ENCODE measurements around the gene ITGA11. TPM values are rescaled to one million over a fixed set of nuclear protein-coding genes. Genes with fewer than 3 reads are reported as not detected.

ITGA11 gene
- polyA plus RNA-seq, 1 of the 3 experiments (the other 2 are of a cell fraction), result 0.49 TPM

GRCh38 chr15:68374168-68374745 is 57.7 kb downstream of the ITGA11 start:
- H3K9me2 ChIP-seq, result no peaks in the 10 kb centered on the region
- no peaks in the 10 kb centered on the region for H3F3A ChIP-seq (replicated peaks; ENCODE audit: insufficient read depth)
- ChIA-PET POLR2A (interaction anchor here (0.5 kb wide), 1 partner anchor 242 kb away, joined by 4 read pairs; no protein-coding TSS in a partner anchor), CTCF (interaction anchor here (1.2 to 1.9 kb wide), 2 partner anchors 10 to 68 kb away, joined by 4 to 10 read pairs; no protein-coding TSS in a partner anchor)
- no peak overlapping the region for H3K4me3 ChIP-seq (ENCODE audit: low read depth in 2 of 2, low read length in 1 of 2)
- H4K20me1 ChIP-seq (ENCODE audit: insufficient read depth), result no peaks in the 10 kb centered on the region
- 64% methylated on average over 2 of the region's 2 CpGs for WGBS (ENCODE audit: low lambda C conversion rate)
- H3K27ac ChIP-seq (ENCODE audit: low read depth in 2 of 2, low read length in 1 of 2), result no peak overlapping the region
- H3K79me2 ChIP-seq (ENCODE audit: insufficient read depth), result no peaks in the 10 kb centered on the region
- TF ChIP-seq ZBTB33 (IDR thresholded peaks at IDR 0.05; ENCODE audit: borderline replicate concordance, low read depth) (no peak), RFX5 (IDR thresholded peaks at IDR 0.05; ENCODE audit: low read length) (no peak), SIN3A (IDR thresholded peaks at IDR 0.05; ENCODE audit: borderline replicate concordance, low read depth, low read length) (no peak), FOSL2 (IDR thresholded peaks at IDR 0.05; ENCODE audit: borderline replicate concordance, low read depth) (no peak), FOXM1 (IDR thresholded peaks at IDR 0.05; ENCODE audit: low read depth) (no peak), YY1 (IDR thresholded peaks at IDR 0.05; ENCODE audit: low read depth) (no peak), EP300 (IDR thresholded peaks at IDR 0.05; ENCODE audit: borderline replicate concordance in 1 of 2, low read depth in 1 of 2, low read length in 1 of 2) (no peak), JUND (IDR thresholded peaks at IDR 0.05) (no peak), GABPA (IDR thresholded peaks at IDR 0.05; ENCODE audit: low read depth) (no peak), SMC3 (IDR thresholded peaks at IDR 0.05; ENCODE audit: low read depth, low read length) (no peak), RXRA (IDR thresholded peaks at IDR 0.05; ENCODE audit: borderline replicate concordance, low read depth) (no peak), CHD2 (IDR thresholded peaks at IDR 0.05; ENCODE audit: low read length, partially characterized antibody) (no peak), POLR2AphosphoS5 (IDR thresholded peaks at IDR 0.05; ENCODE audit: low read depth, low read length) (no peak), GATA2 (CRISPR knock-in tag; IDR thresholded peaks at IDR 0.05) (no peak), IRF3 (IDR thresholded peaks at IDR 0.05; ENCODE audit: low read depth, low read length) (no peak)
- TF ChIP-seq, protein P1, sequence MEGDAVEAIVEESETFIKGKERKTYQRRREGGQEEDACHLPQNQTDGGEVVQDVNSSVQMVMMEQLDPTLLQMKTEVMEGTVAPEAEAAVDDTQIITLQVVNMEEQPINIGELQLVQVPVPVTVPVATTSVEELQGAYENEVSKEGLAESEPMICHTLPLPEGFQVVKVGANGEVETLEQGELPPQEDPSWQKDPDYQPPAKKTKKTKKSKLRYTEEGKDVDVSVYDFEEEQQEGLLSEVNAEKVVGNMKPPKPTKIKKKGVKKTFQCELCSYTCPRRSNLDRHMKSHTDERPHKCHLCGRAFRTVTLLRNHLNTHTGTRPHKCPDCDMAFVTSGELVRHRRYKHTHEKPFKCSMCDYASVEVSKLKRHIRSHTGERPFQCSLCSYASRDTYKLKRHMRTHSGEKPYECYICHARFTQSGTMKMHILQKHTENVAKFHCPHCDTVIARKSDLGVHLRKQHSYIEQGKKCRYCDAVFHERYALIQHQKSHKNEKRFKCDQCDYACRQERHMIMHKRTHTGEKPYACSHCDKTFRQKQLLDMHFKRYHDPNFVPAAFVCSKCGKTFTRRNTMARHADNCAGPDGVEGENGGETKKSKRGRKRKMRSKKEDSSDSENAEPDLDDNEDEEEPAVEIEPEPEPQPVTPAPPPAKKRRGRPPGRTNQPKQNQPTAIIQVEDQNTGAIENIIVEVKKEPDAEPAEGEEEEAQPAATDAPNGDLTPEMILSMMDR (IDR thresholded peaks at IDR 0.05), result no peak
- no peaks in the 10 kb centered on the region; a peak in 1 of 4 replicates for H3K4me1 ChIP-seq (ENCODE audit: control insufficient read depth in 1 of 2, insufficient read depth in 2 of 2, low read depth in 1 of 2, low read length in 1 of 2)
- no peaks in the 10 kb centered on the region for H3K9me3 ChIP-seq
- H3K27me3 ChIP-seq (ENCODE audit: insufficient read depth), result no peaks in the 10 kb centered on the region
- H2AFZ ChIP-seq (ENCODE audit: low read depth), result no peak overlapping the region
- H3K9ac ChIP-seq, result no peak overlapping the region
- H3K36me3 ChIP-seq (replicated peaks in 1 of 2; ENCODE audit: control insufficient read depth in 1 of 2, insufficient read depth in 2 of 2, low read length in 1 of 2), result no peaks in the 10 kb centered on the region
- no peak for DNase-seq
- H3K4me2 ChIP-seq, result no peak overlapping the region

All from SK-N-SH (cell line).